HEK293T (cell line): ENCODE data around the gene RBBP8NL.

ENCODE experiments used
- CTCF ChIA-PET: fragments of 350-600 bp; formaldehyde crosslinking; extraction: SDS; loops from one replicate; lab custom pipeline; 2021; ENCODE audit warnings: antibody characterized with exemption, inconsistent platforms; lab: Yijun Ruan, JAX
- POLR2A ChIA-PET: fragments of 350-600 bp; formaldehyde crosslinking; extraction: SDS; loops from one replicate; lab custom pipeline; 2020; ENCODE audit warnings: antibody characterized with exemption, inconsistent platforms; lab: Yijun Ruan, JAX
- DNase-seq: peaks from one replicate; pipeline ENCODE4 v3.0.0; 2012; ENCODE audit warnings: mixed read lengths; ENCODE audit errors: extremely low spot score
- ARNT ChIP-seq: fragments of 450-650 bp; IDR thresholded peaks from 2 replicates; pipeline ENCODE4 v1.6.1; 2017; ENCODE audit warnings: mild to moderate bottlenecking
- BHLHE40 ChIP-seq: fragments of 450-650 bp; IDR thresholded peaks from 2 replicates; pipeline ENCODE4 v1.6.1; 2016; ENCODE audit warnings: mild to moderate bottlenecking, moderate library complexity, borderline replicate concordance
- CTBP1 ChIP-seq: fragments of 450-650 bp; IDR thresholded peaks from 2 replicates; pipeline ENCODE4 v1.6.1; 2016; ENCODE audit warnings: borderline replicate concordance
- ELF4 ChIP-seq: fragments of 450-650 bp; IDR thresholded peaks from 2 replicates; pipeline ENCODE4 v1.6.1; 2017; ENCODE audit warnings: antibody characterized with exemption
- FOXA1 ChIP-seq: fragments of 450-650 bp; IDR thresholded peaks from 2 replicates; pipeline ENCODE4 v1.6.1; 2016; ENCODE audit warnings: mild to moderate bottlenecking
- FOXK2 ChIP-seq: fragments of 450-650 bp; IDR thresholded peaks from 2 replicates; pipeline ENCODE4 v1.6.1; 2016; ENCODE audit warnings: mild to moderate bottlenecking
- FOXM1 ChIP-seq: fragments of 450-650 bp; IDR thresholded peaks from 2 replicates; pipeline ENCODE4 v1.6.1; 2017; ENCODE audit warnings: mild to moderate bottlenecking, borderline replicate concordance
- HDGF ChIP-seq: fragments of 450-650 bp; IDR thresholded peaks from 2 replicates; pipeline ENCODE4 v1.6.1; 2017; ENCODE audit warnings: antibody characterized with exemption, borderline replicate concordance
- L3MBTL2 ChIP-seq: fragments of 450-650 bp; conservative IDR thresholded peaks from 2 replicates; pipeline ENCODE4 v1.6.1; 2016; ENCODE audit warnings: mild to moderate bottlenecking
- LEF1 ChIP-seq: fragments of 450-650 bp; IDR thresholded peaks from 2 replicates; pipeline ENCODE4 v1.6.1; 2017; ENCODE audit warnings: mild to moderate bottlenecking, borderline replicate concordance
- NFRKB ChIP-seq: fragments of 450-650 bp; IDR thresholded peaks from 2 replicates; pipeline ENCODE4 v1.6.1; 2016; ENCODE audit warnings: mild to moderate bottlenecking, moderate library complexity
- PKNOX1 ChIP-seq: fragments of 450-650 bp; IDR thresholded peaks from 2 replicates; pipeline ENCODE4 v1.6.1; 2016
- SP1 ChIP-seq: fragments of 450-650 bp; IDR thresholded peaks from 2 replicates; pipeline ENCODE4 v1.6.1; 2017
- SUZ12 ChIP-seq: fragments of 450-650 bp; IDR thresholded peaks from 2 replicates; pipeline ENCODE4 v1.6.1; 2016; ENCODE audit warnings: mild to moderate bottlenecking
- TARDBP ChIP-seq: fragments of 450-650 bp; IDR thresholded peaks from 2 replicates; pipeline ENCODE4 v1.6.1; 2016
- ZNF384 ChIP-seq: fragments of 450-650 bp; IDR thresholded peaks from 2 replicates; pipeline ENCODE4 v1.6.1; 2016

The RBBP8NL gene

DNA sequence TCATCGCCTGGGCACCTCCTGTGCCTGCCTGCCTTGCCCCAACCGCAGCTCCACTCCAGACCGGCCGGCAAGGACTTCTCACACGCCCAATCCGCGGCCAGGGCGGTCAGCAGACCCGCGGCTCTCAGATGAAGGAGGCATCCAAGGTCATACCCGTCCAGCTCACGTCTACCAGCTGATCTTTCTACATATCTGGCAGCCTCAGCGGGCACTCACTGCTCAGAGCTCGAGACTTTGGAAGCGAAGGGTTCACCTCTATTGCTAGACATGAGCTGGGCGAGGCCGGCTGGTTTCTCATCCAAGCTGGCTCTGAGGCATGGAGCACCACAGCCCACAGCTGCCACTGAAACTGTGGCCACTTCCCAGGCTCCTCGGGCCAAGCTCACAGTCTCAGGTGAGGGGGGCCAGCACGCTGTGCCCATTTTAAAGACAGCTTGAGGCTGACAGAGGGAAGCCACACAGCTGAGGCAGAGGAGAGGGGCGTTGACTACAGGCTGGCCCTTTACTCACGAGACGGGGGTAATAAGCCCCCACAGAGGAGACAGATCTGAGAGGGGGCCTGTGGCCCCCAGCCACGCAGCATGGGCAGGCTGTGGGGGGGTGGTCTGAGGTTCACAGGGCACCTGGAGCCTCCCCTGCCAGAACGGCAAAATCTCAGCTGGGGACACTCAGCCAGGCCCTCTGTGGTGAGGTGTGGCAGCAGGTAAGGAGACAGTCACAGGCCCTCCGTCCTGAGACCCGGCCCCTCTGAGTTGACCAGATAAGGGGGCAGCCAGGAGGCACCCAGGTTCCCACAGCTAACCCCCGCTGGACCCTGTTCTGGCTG lies 62.2 kb downstream of the RBBP8NL start:
- ChIA-PET POLR2A (interaction anchor here (1.0 to 2.3 kb wide), 3 partner anchors 22 to 63 kb away, joined by 3 to 8 read pairs (median 3); partner anchors contain the start of gene RPS21), CTCF (interaction anchor here (1.1 to 2.5 kb wide), 2 partner anchors 16 to 18 kb away, joined by 4 to 9 read pairs; no protein-coding TSS in a partner anchor)
- no peak for DNase-seq
- no peak for TF ChIP-seq ELF4
- no peak for TF ChIP-seq HDGF
- no peak for TF ChIP-seq ARNT
- TF ChIP-seq FOXK2: no peak
- TF ChIP-seq FOXM1: no peak
- TF ChIP-seq NFRKB: no peak
- TF ChIP-seq BHLHE40: no peak
- TF ChIP-seq LEF1: no peak
- TF ChIP-seq CTBP1: no peak
- no peak for TF ChIP-seq ZNF384
- no peak for TF ChIP-seq PKNOX1
- no peak for TF ChIP-seq L3MBTL2
- no peak for TF ChIP-seq TARDBP
- TF ChIP-seq SUZ12: no peak
- TF ChIP-seq SP1: no peak
- TF ChIP-seq FOXA1: no peak

- ChIA-PET POLR2A (interaction anchor here (1.0 to 2.3 kb wide), 2 partner anchors 23 to 62 kb away, joined by 3 to 8 read pairs; partner anchors contain the start of gene RPS21), CTCF (interaction anchor here (0.5 to 2.5 kb wide), 2 partner anchors 19 to 208 kb away, joined by 4 to 9 read pairs; no protein-coding TSS in a partner anchor)
- TF ChIP-seq SP1 (no peak), PKNOX1 (no peak), ZNF384 (no peak), FOXA1 (no peak), ELF4 (no peak), TARDBP (no peak), ARNT (no peak), NFRKB (no peak), FOXK2 (no peak), LEF1 (no peak), SUZ12 (no peak), BHLHE40 (no peak), CTBP1 (no peak), HDGF (no peak), FOXM1 (no peak), L3MBTL2 (no peak)
- no peak for DNase-seq
These were observed 63.2 kb downstream of the RBBP8NL start for GRCh38 chr20:62363920-62364851.

DNA sequence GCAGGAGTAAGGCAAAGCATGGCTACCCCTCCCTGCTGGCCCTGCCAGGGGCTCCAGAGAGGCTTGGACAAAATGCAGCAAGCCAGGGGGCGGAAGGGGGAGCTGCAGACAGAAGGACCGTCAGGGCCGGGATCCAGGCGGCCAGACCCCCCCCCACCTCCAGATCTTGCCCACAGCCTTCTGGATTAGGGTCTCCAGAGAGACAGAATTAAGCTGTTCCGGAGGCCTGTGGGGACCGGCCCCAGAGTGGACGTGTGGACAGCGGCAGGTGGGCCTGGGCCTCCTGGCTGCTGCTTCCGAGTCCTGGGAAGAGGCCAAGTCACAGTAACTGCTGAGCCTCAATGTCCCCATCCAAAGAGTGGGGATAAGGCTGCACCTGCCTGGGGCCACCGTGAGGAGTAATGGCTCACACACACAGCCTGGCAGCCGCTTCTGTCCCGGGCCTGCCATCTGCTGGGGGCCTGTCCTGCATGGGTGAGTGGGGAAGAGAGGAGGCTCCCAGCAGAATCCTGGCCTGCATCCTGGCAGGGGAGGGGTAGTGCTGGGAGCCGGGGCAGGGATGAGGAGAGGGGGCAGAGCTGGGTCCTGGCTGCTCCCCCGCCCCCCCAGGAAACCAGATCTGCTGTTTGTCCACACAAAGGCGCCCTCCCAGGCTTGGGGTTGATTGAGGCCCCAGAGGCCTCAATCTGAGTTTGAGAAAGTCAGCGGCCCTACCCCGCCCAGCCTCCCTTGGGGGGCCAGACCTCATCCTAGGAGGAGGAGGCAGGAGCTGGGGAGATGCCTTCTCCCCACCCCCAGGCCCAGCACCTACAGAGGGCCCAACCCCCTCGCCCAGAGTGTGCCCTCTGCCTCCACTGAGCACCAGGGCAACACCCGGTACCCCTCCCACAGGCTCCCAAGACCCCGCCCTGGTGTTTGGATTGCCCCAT lies 64.1 kb downstream of the RBBP8NL start:
- ChIA-PET POLR2A (no interaction called here), CTCF (interaction anchor here (0.5 to 2.5 kb wide), 3 partner anchors 19 to 208 kb away, joined by 4 to 9 read pairs (median 4); no protein-coding TSS in a partner anchor)
- no peak for DNase-seq
- TF ChIP-seq LEF1 (no peak), ARNT (no peak), FOXA1 (no peak), SUZ12 (no peak), TARDBP (no peak), ELF4 (no peak), FOXM1 (no peak), PKNOX1 (no peak), HDGF (no peak), NFRKB (no peak), L3MBTL2 (no peak), SP1 (no peak), BHLHE40 (no peak), ZNF384 (no peak), CTBP1 (no peak)

- ChIA-PET POLR2A (no interaction called here), CTCF (interaction anchor here (1.1 kb wide), 1 partner anchor 20 kb away, joined by 4 read pairs; no protein-coding TSS in a partner anchor)
- no peak for DNase-seq
- TF ChIP-seq ZNF384 (no peak), ELF4 (no peak), CTBP1 (no peak), SUZ12 (no peak), LEF1 (no peak), ARNT (no peak), FOXA1 (no peak)
These were observed 64.8 kb downstream of the RBBP8NL start for GRCh38 chr20:62362590-62362940.
